IMR-90 (cell line): ENCODE measurements around the gene TMEM213. TPM values are rescaled to one million over a fixed set of nuclear protein-coding genes. Genes with fewer than 3 reads are reported as not detected.

Experiments
- ATAC-seq: fragments of 200-7000 bp; cut with Tn5 transposase; 2 replicates; pipeline ENCODE4 v1.9.1; 2020; ENCODE audit warnings: low read depth, mild to moderate bottlenecking, moderate library complexity
- BruUV-seq: library from RNA; stranded (reverse); fragments of 400-500 nt; replicated peaks from 2 replicates; lab custom pipeline; 2021; lab: Mats Ljungman, UMichigan
- CTCF ChIA-PET: fragments of 300-600 bp; formaldehyde crosslinking; extraction: SDS; loops from one replicate; lab custom pipeline; 2021; ENCODE audit warnings: antibody characterized with exemption; lab: Yijun Ruan, JAX
- POLR2A ChIA-PET: fragments of 300-600 bp; sonication (Branson Sonifier 250); formaldehyde crosslinking; loops from one replicate; lab custom pipeline; 2022; ENCODE audit warnings: antibody characterized with exemption; ENCODE audit not compliant: unreplicated experiment; lab: Charles Lee
- DNase-seq: peaks from one replicate; pipeline ENCODE4 v3.0.0; 2013
- H2AFZ ChIP-seq: replicated peaks from 2 replicates; pipeline ENCODE3; 2013; ENCODE audit warnings: low read length, mild to moderate bottlenecking; ENCODE audit not compliant: poor library complexity
- H2AK5ac ChIP-seq: 2 replicates; pipeline ENCODE4 v1.6.1; 2013; ENCODE audit warnings: low read depth, low read length, inconsistent platforms
- H2AK9ac ChIP-seq: replicated peaks from 2 replicates; pipeline ENCODE3; 2013; ENCODE audit warnings: mild to moderate bottlenecking, low read depth, low read length, moderate library complexity; ENCODE audit not compliant: poor library complexity
- H2BK120ac ChIP-seq: 2 replicates; pipeline ENCODE4 v1.6.1; 2013; ENCODE audit warnings: low read depth, low read length, inconsistent platforms
- H2BK15ac ChIP-seq: 3 replicates; pipeline ENCODE4 v1.6.1; 2013; ENCODE audit warnings: low read depth, low read length, inconsistent platforms
- H2BK20ac ChIP-seq: 2 replicates; pipeline ENCODE4 v1.6.1; 2013; ENCODE audit warnings: low read depth, mild to moderate bottlenecking, inconsistent platforms, low read length, moderate library complexity
- H2BK5ac ChIP-seq: 2 replicates; pipeline ENCODE4 v1.6.1; 2013; ENCODE audit warnings: mild to moderate bottlenecking, low read depth, low read length, inconsistent platforms; ENCODE audit not compliant: poor library complexity, severe bottlenecking
- H3K14ac ChIP-seq: replicated peaks from 2 replicates; pipeline ENCODE4 v1.6.1; 2013; ENCODE audit warnings: low read depth, low read length, inconsistent platforms
- H3K18ac ChIP-seq: 2 replicates; pipeline ENCODE4 v1.6.1; 2013; ENCODE audit warnings: low read depth, low read length, control low read depth
- H3K23ac ChIP-seq: 2 replicates; pipeline ENCODE4 v1.6.1; 2013; ENCODE audit warnings: low read depth, low read length, inconsistent platforms
- H3K27ac ChIP-seq: 2 replicates; pipeline ENCODE4 v1.5.1; 2013; ENCODE audit warnings: mild to moderate bottlenecking, control low read depth, low read length; ENCODE audit not compliant: insufficient read depth
- H3K27me3 ChIP-seq: 2 replicates; pipeline ENCODE4 v1.6.1; 2013; ENCODE audit warnings: low read length; ENCODE audit not compliant: control insufficient read depth, insufficient read depth
- H3K36me3 ChIP-seq: 2 replicates; pipeline ENCODE4 v1.6.1; 2013; ENCODE audit warnings: low read length, mixed read lengths; ENCODE audit not compliant: control insufficient read depth, insufficient read depth
- H3K4ac ChIP-seq: 2 replicates; pipeline ENCODE4 v1.6.1; 2013; ENCODE audit warnings: low read depth, low read length, inconsistent platforms
- H3K4me1 ChIP-seq: 2 replicates; pipeline ENCODE4 v1.6.1; 2013; ENCODE audit warnings: low read length, mixed read lengths; ENCODE audit not compliant: control insufficient read depth, insufficient read depth
- H3K4me2 ChIP-seq: 2 replicates; pipeline ENCODE4 v1.6.1; 2013; ENCODE audit warnings: low read depth, mild to moderate bottlenecking, control low read depth, low read length, moderate library complexity
- H3K4me3 ChIP-seq: 2 replicates; pipeline ENCODE4 v1.5.1; 2013; ENCODE audit warnings: low read depth, mild to moderate bottlenecking, control low read depth, low read length, moderate library complexity; ENCODE audit not compliant: insufficient read depth
- H3K56ac ChIP-seq: 2 replicates; pipeline ENCODE4 v1.6.1; 2013; ENCODE audit warnings: low read length, inconsistent platforms; ENCODE audit not compliant: insufficient read depth; ENCODE audit errors: extremely low read depth
- H3K79me1 ChIP-seq, 2 experiments: 2 replicates each; pipeline ENCODE4 v1.6.1; 2013; ENCODE audit warnings: low read length in 2 of 2, inconsistent platforms in 1 of 2, low read depth in 1 of 2
- H3K9ac ChIP-seq: 2 replicates; pipeline ENCODE4 v1.6.1; 2013; ENCODE audit warnings: low read depth, low read length, control low read depth
- H3K9me1 ChIP-seq: 2 replicates; pipeline ENCODE4 v1.6.1; 2013; ENCODE audit warnings: low read length, inconsistent platforms; ENCODE audit not compliant: insufficient read depth
- H3K9me3 ChIP-seq: 2 replicates; pipeline ENCODE4 v1.6.1; 2013; ENCODE audit warnings: low read length; ENCODE audit not compliant: control insufficient read depth, insufficient read depth
- H4K20me1 ChIP-seq: 2 replicates; pipeline ENCODE4 v1.6.1; 2013; ENCODE audit warnings: low read length, inconsistent platforms; ENCODE audit not compliant: insufficient read depth
- H4K5ac ChIP-seq: 2 replicates; pipeline ENCODE4 v1.6.1; 2013; ENCODE audit warnings: mild to moderate bottlenecking, low read depth, low read length, control low read depth
- H4K8ac ChIP-seq, 2 experiments: 2 replicates each; pipeline ENCODE4 v1.6.1; 2013; ENCODE audit warnings: low read depth in 2 of 2, low read length in 2 of 2, control low read depth in 1 of 2, inconsistent platforms in 1 of 2
- H4K91ac ChIP-seq: 2 replicates; pipeline ENCODE4 v1.6.1; 2013; ENCODE audit warnings: low read depth, low read length, inconsistent platforms; ENCODE audit not compliant: insufficient read depth
- BHLHE40 ChIP-seq: fragments of 150-350 bp; IDR thresholded peaks from 2 replicates; pipeline ENCODE4 v1.6.1; 2016; ENCODE audit warnings: mild to moderate bottlenecking, low read depth, low read length
- CEBPB ChIP-seq: IDR thresholded peaks from 2 replicates; pipeline ENCODE4 v1.6.1; 2012; ENCODE audit warnings: low read depth, low read length, improper control_type of control experiment
- CHD1 ChIP-seq: IDR thresholded peaks from 2 replicates; pipeline ENCODE4 v1.6.1; 2012; ENCODE audit warnings: low read depth, low read length, improper control_type of control experiment
- FOS ChIP-seq: fragments of 150-350 bp; IDR thresholded peaks from 2 replicates; pipeline ENCODE4 v1.6.1; 2016; ENCODE audit warnings: low read depth, low read length
- MAFK ChIP-seq: IDR thresholded peaks from 2 replicates; pipeline ENCODE4 v1.6.1; 2012; ENCODE audit warnings: low read depth, low read length, improper control_type of control experiment
- MAZ ChIP-seq: IDR thresholded peaks from 2 replicates; pipeline ENCODE4 v1.6.1; 2012; ENCODE audit warnings: low read depth, mild to moderate bottlenecking, low read length, improper control_type of control experiment, moderate library complexity, borderline replicate concordance
- MXI1 ChIP-seq: IDR thresholded peaks from 2 replicates; pipeline ENCODE4 v1.6.1; 2012; ENCODE audit warnings: low read depth, mild to moderate bottlenecking, low read length, moderate library complexity, borderline replicate concordance
- NFE2L2 ChIP-seq: fragments of 150-350 bp; IDR thresholded peaks from 2 replicates; pipeline ENCODE4 v1.6.1; 2016; ENCODE audit warnings: low read depth, mild to moderate bottlenecking, low read length
- POLR2A ChIP-seq: IDR thresholded peaks from 2 replicates; pipeline ENCODE4 v1.6.1; 2012; ENCODE audit warnings: mild to moderate bottlenecking, low read depth, low read length
- RAD21 ChIP-seq: IDR thresholded peaks from 2 replicates; pipeline ENCODE4 v1.6.1; 2012; ENCODE audit warnings: low read length, improper control_type of control experiment
- RCOR1 ChIP-seq: IDR thresholded peaks from 2 replicates; pipeline ENCODE4 v1.6.1; 2012; ENCODE audit warnings: mild to moderate bottlenecking, low read length, improper control_type of control experiment; ENCODE audit not compliant: insufficient replicate concordance
- RFX5 ChIP-seq: IDR thresholded peaks from 2 replicates; pipeline ENCODE4 v1.8.0; 2012; ENCODE audit warnings: low read depth, mild to moderate bottlenecking, low read length, moderate library complexity
- SMC3 ChIP-seq: fragments of 150-350 bp; IDR thresholded peaks from 2 replicates; pipeline ENCODE4 v1.6.1; 2016; ENCODE audit warnings: low read depth, mild to moderate bottlenecking, antibody characterized with exemption, low read length, moderate library complexity
- WGBS, 2 experiments: methylation state at CpG; one replicate each; pipeline versions ENCODE4 v1.1.5 to v1.1.7; 2013; ENCODE audit warnings: missing lambda C conversion rate in 2 of 2; ENCODE audit not compliant: insufficient read length in 1 of 2; ENCODE audit errors: extremely low coverage in 2 of 2; 5-methylcytosine and 5-hydroxymethylcytosine counted together
- dilution Hi-C: fragments of 300-500 bp; cut with HindIII; formaldehyde crosslinking; loops from one replicate; pipeline ENCODE4 v1.14.3; 2018; ENCODE audit warnings: low sequenced_read_pairs; ENCODE audit not compliant: unreplicated experiment
- in situ Hi-C: fragments of 300-500 bp; cut with MboI; formaldehyde crosslinking; loops from 3 replicates; pipeline ENCODE4 v1.14.3; 2019; ENCODE audit warnings: low sequenced_read_pairs, inconsistent platforms, mixed read lengths
- intact Hi-C: fragments of 100-400 bp; cut with micrococcal nuclease; formaldehyde crosslinking; loops from 2 replicates; pipeline ENCODE4 v1.10.0; 2022
- polyA plus RNA-seq, 3 experiments: library from polyadenylated mRNA; depleted of rRNA; stranded (reverse); fragments of >200 nt; gene quantifications; 2 replicates each; pipeline ENCODE4 v1.2.3, GENCODE V29; 2012; ENCODE audit warnings: low replicate concordance in 1 of 3
- total RNA-seq: library from RNA; depleted of rRNA; stranded (reverse); fragments of >200 nt; gene quantifications from 2 replicates; pipeline ENCODE4 v1.2.3, GENCODE V29; 2012
- TF ChIP-seq, protein P1 (sequence below): fragments of 150-350 bp; IDR thresholded peaks from 2 replicates; pipeline ENCODE4 v1.6.1; 2017; ENCODE audit warnings: mild to moderate bottlenecking, antibody characterized with exemption, low read length, low read depth
- TF ChIP-seq, protein P2 (sequence below): conservative IDR thresholded peaks from 2 replicates; pipeline ENCODE4 v1.5.1; 2012; ENCODE audit warnings: mild to moderate bottlenecking, low read depth, low read length, improper control_type of control experiment

TMEM213 gene
- total and polyA plus RNA-seq, 2 of the 4 experiments (the other 2 are of a cell fraction) = not detected

DNA sequence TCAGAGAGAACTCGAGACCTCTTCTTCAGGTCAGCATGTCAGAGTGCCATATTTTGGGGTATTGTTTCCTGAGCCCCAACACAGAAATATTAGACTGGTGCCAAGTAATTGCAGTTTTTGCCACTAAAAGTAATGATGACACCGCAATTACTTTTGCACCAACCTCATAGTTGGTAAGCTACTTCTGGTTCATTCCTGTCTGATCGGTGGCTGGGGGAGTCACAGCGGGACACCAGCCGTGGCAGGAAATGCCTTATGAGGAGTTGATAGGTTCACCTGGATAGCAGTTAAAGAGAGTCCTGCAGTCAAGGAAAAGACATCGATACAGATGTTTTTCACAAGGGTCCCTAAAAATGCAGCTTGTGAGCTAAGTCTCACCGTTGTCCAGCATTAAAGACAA lies 24.1 kb downstream of the TMEM213 start:
- TF ChIP-seq RAD21 (no peak), NFE2L2 (no peak), MXI1 (no peak), MAZ (no peak), RCOR1 (no peak), BHLHE40 (no peak), MAFK (no peak), RFX5 (no peak), FOS (no peak), CEBPB (no peak), POLR2A (no peak), SMC3 (no peak), CHD1 (no peak)
- TF ChIP-seq, protein P1, sequence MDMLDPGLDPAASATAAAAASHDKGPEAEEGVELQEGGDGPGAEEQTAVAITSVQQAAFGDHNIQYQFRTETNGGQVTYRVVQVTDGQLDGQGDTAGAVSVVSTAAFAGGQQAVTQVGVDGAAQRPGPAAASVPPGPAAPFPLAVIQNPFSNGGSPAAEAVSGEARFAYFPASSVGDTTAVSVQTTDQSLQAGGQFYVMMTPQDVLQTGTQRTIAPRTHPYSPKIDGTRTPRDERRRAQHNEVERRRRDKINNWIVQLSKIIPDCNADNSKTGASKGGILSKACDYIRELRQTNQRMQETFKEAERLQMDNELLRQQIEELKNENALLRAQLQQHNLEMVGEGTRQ = no peak
- TF ChIP-seq, protein P2, sequence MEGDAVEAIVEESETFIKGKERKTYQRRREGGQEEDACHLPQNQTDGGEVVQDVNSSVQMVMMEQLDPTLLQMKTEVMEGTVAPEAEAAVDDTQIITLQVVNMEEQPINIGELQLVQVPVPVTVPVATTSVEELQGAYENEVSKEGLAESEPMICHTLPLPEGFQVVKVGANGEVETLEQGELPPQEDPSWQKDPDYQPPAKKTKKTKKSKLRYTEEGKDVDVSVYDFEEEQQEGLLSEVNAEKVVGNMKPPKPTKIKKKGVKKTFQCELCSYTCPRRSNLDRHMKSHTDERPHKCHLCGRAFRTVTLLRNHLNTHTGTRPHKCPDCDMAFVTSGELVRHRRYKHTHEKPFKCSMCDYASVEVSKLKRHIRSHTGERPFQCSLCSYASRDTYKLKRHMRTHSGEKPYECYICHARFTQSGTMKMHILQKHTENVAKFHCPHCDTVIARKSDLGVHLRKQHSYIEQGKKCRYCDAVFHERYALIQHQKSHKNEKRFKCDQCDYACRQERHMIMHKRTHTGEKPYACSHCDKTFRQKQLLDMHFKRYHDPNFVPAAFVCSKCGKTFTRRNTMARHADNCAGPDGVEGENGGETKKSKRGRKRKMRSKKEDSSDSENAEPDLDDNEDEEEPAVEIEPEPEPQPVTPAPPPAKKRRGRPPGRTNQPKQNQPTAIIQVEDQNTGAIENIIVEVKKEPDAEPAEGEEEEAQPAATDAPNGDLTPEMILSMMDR = no peak
- Histone ChIP-seq H3K4me2 (no peak overlapping the region), H2BK20ac (no peak overlapping the region), H3K27ac (no peak overlapping the region), H3K56ac (no peak overlapping the region), H2BK15ac (no peak overlapping the region), H3K9me1 (no peaks in the 10 kb centered on the region), H2AFZ (no peak overlapping the region), H3K23ac (no peak overlapping the region), H4K20me1 (no peaks in the 10 kb centered on the region), H3K18ac (no peak overlapping the region), H3K36me3 (no peaks in the 10 kb centered on the region), H3K14ac (no peak overlapping the region), H3K27me3 (no peaks in the 10 kb centered on the region), H3K4me1 (no peaks in the 10 kb centered on the region), H2BK120ac (no peak overlapping the region), H3K4me3 (no peak overlapping the region), H4K91ac (no peak overlapping the region), H3K9ac (no peak overlapping the region), H3K9me3 (no peaks in the 10 kb centered on the region), H3K79me1 (no peaks in the 10 kb centered on the region), H2AK5ac (no peak overlapping the region), H3K4ac (no peak overlapping the region), H4K5ac (no peak overlapping the region), H4K8ac (no peak overlapping the region), H2AK9ac (no peak overlapping the region), H2BK5ac (no peak overlapping the region)
- in situ Hi-C loops = no loop called here
- intact Hi-C loops = no loop called here
- ChIA-PET POLR2A (no interaction called here), CTCF (no interaction called here)
- no TSS peak for BruUV-seq
- ATAC-seq (no peak), DNase-seq (no peak)
- dilution Hi-C loops = no loop called here
- WGBS, 2 experiments = 83% methylated on average over 1 of the region's 7 CpGs; no CpG with 5 or more reads in 1 of the 2 experiments
